ENCODE results near the gene ARL17B.
"Not testable (repeated sequence)": the region's sequence is repeated elsewhere in the genome, so short reads cannot be mapped to it uniquely, and the experiment has no call there.

DNA sequence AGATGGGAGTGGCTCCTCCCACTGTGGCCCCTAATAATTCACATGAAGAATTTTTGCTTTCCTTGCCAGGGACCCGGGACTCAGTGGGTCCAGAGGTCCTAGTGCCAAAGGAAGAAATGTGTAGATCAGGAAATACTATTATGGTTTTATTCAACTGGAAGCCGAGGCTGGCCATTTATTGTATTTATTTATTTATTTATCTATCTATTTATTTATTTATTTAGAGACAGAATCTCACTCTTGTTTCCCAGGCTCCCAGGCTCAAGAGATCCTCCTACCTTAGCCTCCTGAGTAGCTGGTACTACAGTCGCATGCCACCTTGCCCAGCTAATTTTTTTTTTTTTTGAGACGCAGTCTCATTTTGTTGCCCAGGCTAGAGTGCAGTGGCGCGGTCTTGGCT, 107.4 kb downstream of the ARL17B start:
- TF ChIP-seq, protein P1, sequence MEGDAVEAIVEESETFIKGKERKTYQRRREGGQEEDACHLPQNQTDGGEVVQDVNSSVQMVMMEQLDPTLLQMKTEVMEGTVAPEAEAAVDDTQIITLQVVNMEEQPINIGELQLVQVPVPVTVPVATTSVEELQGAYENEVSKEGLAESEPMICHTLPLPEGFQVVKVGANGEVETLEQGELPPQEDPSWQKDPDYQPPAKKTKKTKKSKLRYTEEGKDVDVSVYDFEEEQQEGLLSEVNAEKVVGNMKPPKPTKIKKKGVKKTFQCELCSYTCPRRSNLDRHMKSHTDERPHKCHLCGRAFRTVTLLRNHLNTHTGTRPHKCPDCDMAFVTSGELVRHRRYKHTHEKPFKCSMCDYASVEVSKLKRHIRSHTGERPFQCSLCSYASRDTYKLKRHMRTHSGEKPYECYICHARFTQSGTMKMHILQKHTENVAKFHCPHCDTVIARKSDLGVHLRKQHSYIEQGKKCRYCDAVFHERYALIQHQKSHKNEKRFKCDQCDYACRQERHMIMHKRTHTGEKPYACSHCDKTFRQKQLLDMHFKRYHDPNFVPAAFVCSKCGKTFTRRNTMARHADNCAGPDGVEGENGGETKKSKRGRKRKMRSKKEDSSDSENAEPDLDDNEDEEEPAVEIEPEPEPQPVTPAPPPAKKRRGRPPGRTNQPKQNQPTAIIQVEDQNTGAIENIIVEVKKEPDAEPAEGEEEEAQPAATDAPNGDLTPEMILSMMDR (IDR thresholded peaks at IDR 0.05; ENCODE audit: low read depth, low read length, poor library complexity, severe bottlenecking): not testable (repeated sequence)
- not testable (repeated sequence) for TF ChIP-seq EZH2phosphoT487 (IDR thresholded peaks at IDR 0.05; ENCODE audit: borderline replicate concordance, low read length)
